Neural cell (in vitro differentiated cells): ENCODE measurements around the gene CD300LF. TPM values are rescaled to one million over a fixed set of nuclear protein-coding genes. Genes with fewer than 3 reads are reported as not detected.

Experiments
- H2AFZ ChIP-seq: fragments of 200-600, 300-800 bp; sonication (generic), shearing (Covaris generic); 2 replicates; pipeline ENCODE4 v1.6.0; 2014; ENCODE audit warnings: low read depth, mild to moderate bottlenecking, antibody characterized with exemption, low read length, moderate library complexity
- H3F3A ChIP-seq: fragments of 200-600 bp; shearing (Covaris generic); 2 replicates; pipeline ENCODE4 v1.6.1; 2016; ENCODE audit warnings: mild to moderate bottlenecking, moderate library complexity, mixed read lengths, antibody characterized with exemption, low read length; ENCODE audit not compliant: insufficient read depth, poor library complexity, severe bottlenecking
- H3K27ac ChIP-seq: fragments of 200-600, 300-800 bp; sonication (generic), shearing (Covaris generic); 2 replicates; pipeline ENCODE4 v1.5.1; 2014; ENCODE audit warnings: mild to moderate bottlenecking, low read length, moderate library complexity
- H3K27me3 ChIP-seq: fragments of 300-800, 200-600 bp; sonication (generic), shearing (Covaris generic); 2 replicates; pipeline ENCODE4 v1.6.0; 2014; ENCODE audit warnings: mild to moderate bottlenecking, low read depth, low read length, moderate library complexity; ENCODE audit not compliant: insufficient read depth
- H3K36me3 ChIP-seq: fragments of 300-800, 200-600 bp; sonication (generic), shearing (Covaris generic); 2 replicates; pipeline ENCODE4 v1.5.1; 2014; ENCODE audit warnings: mild to moderate bottlenecking, antibody characterized with exemption, low read length, moderate library complexity; ENCODE audit not compliant: insufficient read depth
- H3K4me2 ChIP-seq: fragments of 300-800, 200-600 bp; sonication (generic), shearing (Covaris generic); 2 replicates; pipeline ENCODE4 v1.6.0; 2014; ENCODE audit warnings: mild to moderate bottlenecking, low read length
- H3K4me3 ChIP-seq: fragments of 300-800, 200-600 bp; sonication (generic), shearing (Covaris generic); 2 replicates; pipeline ENCODE4 v1.5.1; 2014; ENCODE audit warnings: mild to moderate bottlenecking, low read length, moderate library complexity
- H3K79me2 ChIP-seq: fragments of 200-600 bp; shearing (Covaris generic); replicated peaks from 2 replicates; pipeline ENCODE4 v1.6.0; 2014; ENCODE audit warnings: mild to moderate bottlenecking, low read length, moderate library complexity; ENCODE audit not compliant: insufficient read depth
- H3K9ac ChIP-seq: fragments of 300-800, 200-600 bp; sonication (generic), shearing (Covaris generic); 2 replicates; pipeline ENCODE4 v1.6.1; 2016; ENCODE audit warnings: mild to moderate bottlenecking, low read length, mixed read lengths
- H3K9me2 ChIP-seq: fragments of 200-600 bp; shearing (Covaris generic); 2 replicates; pipeline ENCODE4 v1.6.1; 2016; ENCODE audit warnings: mild to moderate bottlenecking, low read length, mixed read lengths; ENCODE audit not compliant: insufficient read depth
- H3K9me3 ChIP-seq: fragments of 200-600, 300-800 bp; sonication (generic), shearing (Covaris generic); 2 replicates; pipeline ENCODE4 v1.6.1; 2016; ENCODE audit warnings: mild to moderate bottlenecking, mixed run types, low read length, moderate library complexity, mixed read lengths
- H4K20me1 ChIP-seq: fragments of 200-600 bp; shearing (Covaris generic); 2 replicates; pipeline ENCODE4 v1.6.1; 2016; ENCODE audit warnings: mild to moderate bottlenecking, mixed run types; ENCODE audit not compliant: insufficient read depth
- EP300 ChIP-seq: fragments of 450-650 bp; conservative IDR thresholded peaks from 2 replicates; pipeline ENCODE4 v1.6.1; 2014; ENCODE audit warnings: antibody characterized with exemption, mild to moderate bottlenecking, moderate library complexity; ENCODE audit not compliant: poor library complexity, severe bottlenecking
- EZH2 ChIP-seq: fragments of 200-600, 300-800 bp; shearing (Covaris generic), sonication (generic); IDR thresholded peaks from 2 replicates; pipeline ENCODE4 v1.6.1; 2014; ENCODE audit warnings: antibody characterized with exemption, low read length, borderline replicate concordance, mild to moderate bottlenecking; ENCODE audit not compliant: insufficient read depth, poor library complexity, severe bottlenecking
- POLR2AphosphoS5 ChIP-seq: IDR thresholded peaks from 2 replicates; pipeline ENCODE4 v1.6.1; 2012
- RAD21 ChIP-seq: fragments of 450-650 bp; conservative IDR thresholded peaks from 2 replicates; pipeline ENCODE4 v1.6.1; 2014; ENCODE audit warnings: antibody characterized with exemption, mild to moderate bottlenecking, moderate library complexity
- SMC3 ChIP-seq: fragments of 450-650 bp; conservative IDR thresholded peaks from 2 replicates; pipeline ENCODE4 v1.6.1; 2014; ENCODE audit warnings: antibody characterized with exemption, mild to moderate bottlenecking, moderate library complexity; ENCODE audit not compliant: poor library complexity
- TAF1 ChIP-seq: IDR thresholded peaks from 2 replicates; pipeline ENCODE4 v1.6.1; 2012; ENCODE audit warnings: low read depth
- polyA plus RNA-seq: library from polyadenylated mRNA; depleted of rRNA; stranded (reverse); fragments of >200 nt; gene quantifications from 2 replicates; pipeline ENCODE4 v1.2.3, GENCODE V29; 2014
- TF ChIP-seq, protein P1 (sequence below): fragments of 450-650 bp; IDR thresholded peaks from 2 replicates; pipeline ENCODE4 v1.5.1; 2014; ENCODE audit warnings: antibody characterized with exemption, mild to moderate bottlenecking, moderate library complexity; ENCODE audit not compliant: poor library complexity, severe bottlenecking

CD300LF gene
- polyA plus RNA-seq, 1 donor from 2014 or later: not detected

DNA sequence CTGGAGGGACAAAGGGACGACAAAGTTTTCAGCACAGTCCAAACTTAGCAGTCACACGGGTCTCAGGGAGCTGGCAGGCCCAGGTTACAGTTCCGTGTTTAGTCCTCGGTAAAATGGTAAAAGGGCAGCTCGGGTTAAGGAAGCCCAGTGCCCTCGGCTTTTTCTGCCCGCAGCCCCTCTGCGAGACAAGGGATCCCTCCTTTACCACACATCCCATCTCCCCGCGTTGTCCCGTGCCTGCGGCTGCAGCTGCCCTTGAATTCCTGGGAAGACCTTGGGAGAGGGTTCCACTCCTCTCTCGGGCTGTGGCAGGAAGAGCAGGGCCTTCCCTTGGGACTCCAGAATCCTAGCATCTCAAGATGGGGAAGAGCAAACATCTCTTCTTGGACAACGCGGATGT, 17.1 kb upstream of the CD300LF start:
- no peak overlapping the region for H3K27ac ChIP-seq
- TF ChIP-seq EZH2: no peak
- TF ChIP-seq, protein P1, sequence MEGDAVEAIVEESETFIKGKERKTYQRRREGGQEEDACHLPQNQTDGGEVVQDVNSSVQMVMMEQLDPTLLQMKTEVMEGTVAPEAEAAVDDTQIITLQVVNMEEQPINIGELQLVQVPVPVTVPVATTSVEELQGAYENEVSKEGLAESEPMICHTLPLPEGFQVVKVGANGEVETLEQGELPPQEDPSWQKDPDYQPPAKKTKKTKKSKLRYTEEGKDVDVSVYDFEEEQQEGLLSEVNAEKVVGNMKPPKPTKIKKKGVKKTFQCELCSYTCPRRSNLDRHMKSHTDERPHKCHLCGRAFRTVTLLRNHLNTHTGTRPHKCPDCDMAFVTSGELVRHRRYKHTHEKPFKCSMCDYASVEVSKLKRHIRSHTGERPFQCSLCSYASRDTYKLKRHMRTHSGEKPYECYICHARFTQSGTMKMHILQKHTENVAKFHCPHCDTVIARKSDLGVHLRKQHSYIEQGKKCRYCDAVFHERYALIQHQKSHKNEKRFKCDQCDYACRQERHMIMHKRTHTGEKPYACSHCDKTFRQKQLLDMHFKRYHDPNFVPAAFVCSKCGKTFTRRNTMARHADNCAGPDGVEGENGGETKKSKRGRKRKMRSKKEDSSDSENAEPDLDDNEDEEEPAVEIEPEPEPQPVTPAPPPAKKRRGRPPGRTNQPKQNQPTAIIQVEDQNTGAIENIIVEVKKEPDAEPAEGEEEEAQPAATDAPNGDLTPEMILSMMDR: no peak
- TF ChIP-seq RAD21: no peak
- no peak for TF ChIP-seq SMC3
- TF ChIP-seq EP300: no peak
- H3F3A ChIP-seq: no peaks in the 10 kb centered on the region
- no peak overlapping the region for H2AFZ ChIP-seq
- no peaks in the 10 kb centered on the region for H3K9me2 ChIP-seq
- no peak overlapping the region for H3K4me2 ChIP-seq
- peaks cover 5% of the 10 kb centered on the region for H3K9me3 ChIP-seq
- no peaks in the 10 kb centered on the region for H4K20me1 ChIP-seq
- H3K4me3 ChIP-seq: no peak overlapping the region
- H3K27me3 ChIP-seq: peaks cover 18% of the 10 kb centered on the region
- H3K9ac ChIP-seq: no peak overlapping the region
- H3K79me2 ChIP-seq: no peaks in the 10 kb centered on the region
- H3K36me3 ChIP-seq: no peaks in the 10 kb centered on the region

DNA sequence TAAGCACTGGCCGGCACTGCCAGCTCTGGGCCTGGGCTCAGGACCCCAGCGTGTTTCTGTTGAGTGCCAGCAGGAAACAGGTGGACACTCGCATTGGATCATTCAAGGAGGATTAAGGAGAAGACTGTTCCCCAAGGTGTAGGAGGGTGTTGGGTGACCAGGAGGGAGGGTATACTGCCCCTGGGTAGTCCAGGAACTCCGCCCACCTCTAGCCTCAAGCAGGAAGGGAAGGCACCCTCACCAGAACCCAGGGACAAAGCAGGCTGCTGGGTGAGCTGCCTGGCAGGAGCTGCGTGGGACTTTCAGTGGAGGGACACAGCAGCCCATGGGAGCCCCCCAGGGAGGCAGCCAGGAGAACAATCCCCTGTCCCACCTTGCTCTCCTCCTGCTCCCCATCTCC, 16.6 kb upstream of the CD300LF start:
- Histone ChIP-seq H3K9ac (no peak overlapping the region), H3K36me3 (no peaks in the 10 kb centered on the region), H3K9me3 (peaks cover 5% of the 10 kb centered on the region), H3K79me2 (no peaks in the 10 kb centered on the region), H3K9me2 (no peaks in the 10 kb centered on the region), H3F3A (no peaks in the 10 kb centered on the region), H2AFZ (no peak overlapping the region), H4K20me1 (no peaks in the 10 kb centered on the region), H3K27me3 (peaks cover 13% of the 10 kb centered on the region), H3K27ac (no peak overlapping the region), H3K4me3 (no peak overlapping the region), H3K4me2 (no peak overlapping the region)
- TF ChIP-seq EP300 (no peak), SMC3 (no peak), POLR2AphosphoS5 (no peak), EZH2 (no peak), TAF1 (no peak), RAD21 (no peak)

DNA sequence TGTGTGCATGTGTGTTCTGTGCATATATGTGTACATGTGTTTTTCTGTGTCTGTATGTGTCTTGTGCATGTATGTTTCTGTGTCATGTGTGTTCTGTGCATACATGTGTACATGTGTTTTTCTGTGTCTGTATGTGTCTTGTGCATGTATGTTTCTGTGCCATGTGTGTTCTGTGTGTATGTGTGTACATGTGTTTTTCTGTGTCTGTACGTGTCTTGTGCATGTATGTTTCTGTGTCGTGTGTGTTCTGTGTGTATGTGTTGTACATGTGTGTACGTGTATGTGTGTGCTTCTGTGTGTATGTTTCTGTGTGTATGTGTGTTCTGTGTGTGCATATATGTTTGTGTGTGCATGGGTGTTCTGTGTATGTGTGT, 16.0 kb upstream of the CD300LF start:
- no peaks in the 10 kb centered on the region for H3K9me2 ChIP-seq
- TF ChIP-seq, protein P1: no peak
- no peaks in the 10 kb centered on the region for H3K79me2 ChIP-seq
- no peak overlapping the region for H3K4me2 ChIP-seq
- H3K27ac ChIP-seq: no peak overlapping the region
- H2AFZ ChIP-seq: no peak overlapping the region
- H3K4me3 ChIP-seq: no peak overlapping the region
- H4K20me1 ChIP-seq: no peaks in the 10 kb centered on the region
- no peaks in the 10 kb centered on the region for H3F3A ChIP-seq
- H3K9ac ChIP-seq: no peak overlapping the region
- no peaks in the 10 kb centered on the region for H3K36me3 ChIP-seq
- peaks cover 7% of the 10 kb centered on the region for H3K27me3 ChIP-seq
- H3K9me3 ChIP-seq: no peaks in the 10 kb centered on the region
